Endothelial cell of coronary artery (primary cell): ENCODE data around the gene PHF24. TPM values are rescaled to one million over a fixed set of nuclear protein-coding genes. Genes with fewer than 3 reads are reported as not detected.

Source experiments
- total RNA-seq: library from RNA; depleted of rRNA; stranded (reverse); fragments of >200 nt; gene quantifications from 2 replicates; pipeline ENCODE4 v1.2.3, GENCODE V29; 2014

PHF24 gene
- not detected in 2 replicates for total RNA-seq

DNA sequence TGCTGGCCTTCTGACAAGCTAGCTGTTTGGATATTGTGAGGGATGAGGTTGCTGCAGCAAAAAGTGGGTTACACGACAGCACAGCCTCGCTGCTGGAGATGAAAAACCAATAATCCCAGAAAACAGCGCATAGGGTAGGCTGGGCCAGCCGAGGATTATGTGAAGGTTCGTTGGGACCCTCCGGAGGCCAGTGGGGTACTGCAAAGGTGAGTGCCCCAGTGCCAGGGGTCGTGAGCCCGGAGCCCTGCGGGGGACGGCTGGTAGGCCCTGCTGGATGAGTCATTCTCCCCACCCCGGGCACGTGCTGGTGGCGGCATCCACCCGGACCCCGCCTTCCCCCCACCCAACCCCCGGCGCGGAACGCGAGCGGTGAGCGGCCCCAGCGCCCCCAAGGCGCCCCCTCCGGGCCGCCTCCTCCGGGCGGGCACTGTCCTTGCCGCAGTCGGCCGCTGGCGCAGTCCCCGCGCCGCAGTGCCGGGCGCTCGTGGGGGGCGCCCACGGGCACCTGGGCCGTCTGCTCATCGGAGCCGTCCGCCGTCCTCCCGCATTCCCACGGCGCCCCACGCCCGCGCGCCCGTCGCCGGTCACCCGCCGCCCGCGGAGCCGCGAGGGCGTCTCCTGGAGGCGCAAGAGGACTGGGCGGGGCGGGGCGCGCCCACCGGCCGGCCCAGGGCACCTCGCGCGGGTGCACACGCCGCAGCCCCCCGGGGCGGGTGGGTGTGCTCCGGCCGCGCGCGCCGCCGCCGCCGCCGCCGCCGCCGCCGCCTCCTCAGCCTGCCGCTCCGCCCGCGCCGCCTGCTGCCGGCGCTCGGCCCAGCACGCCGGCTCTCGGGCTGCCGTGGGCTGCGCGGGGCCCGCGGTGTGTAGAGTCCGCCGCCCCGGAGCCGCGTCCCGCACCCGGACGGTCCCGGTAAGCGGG is at the start of gene PHF24:
Gene PHF24 (plus strand): TSS at position 794 of the 919 bp plus-strand sequence. CDS start 13,014 bp downstream, outside the sequence.

GRCh38 chr9:34989003-34989945 is 31.2 kb downstream of the PHF24 start, which contains the start of gene DNAJB5:
Gene DNAJB5, plus strand, starts transcription at chr9:34989745. Its CDS starts 886 bp downstream, at chr9:34990631.

Other genes with a start within 250 kb of the PHF24 start
- not detected in 2 replicates for gene CCL21, start 248.1 kb upstream of the PHF24 start, total RNA-seq
- gene DNAJB5, start 31.5 kb downstream of the PHF24 start, total RNA-seq = 5.5 and 8.2 TPM in 2 replicates
- 616 and 770 TPM in 2 replicates for gene VCP, start 114.3 kb downstream of the PHF24 start, total RNA-seq
- gene FANCG, start 121.7 kb downstream of the PHF24 start, total RNA-seq = 13.2 and 24.7 TPM in 2 replicates
- 8.8 and 12.0 TPM in 2 replicates for gene PIGO, start 138.3 kb downstream of the PHF24 start, total RNA-seq
- 175 and 219 TPM in 2 replicates for gene STOML2, start 144.8 kb downstream of the PHF24 start, total RNA-seq
- 24.1 and 26.4 TPM in 2 replicates for gene ATOSB, start 157.6 kb downstream of the PHF24 start, total RNA-seq
- 39.3 and 42.8 TPM in 2 replicates for gene UNC13B, start 203.7 kb downstream of the PHF24 start, total RNA-seq